T follicular helper cell (primary cell): ENCODE measurements around the gene ST3GAL3.
"Not testable (repeated sequence)": the region's sequence is repeated elsewhere in the genome, so short reads cannot be mapped to it uniquely, and the experiment has no call there.

Experiments used
- DNase-seq: peaks from one replicate; pipeline ENCODE4 v3.0.0-alpha.2; 2020; ENCODE audit warnings: low read depth

The ST3GAL3 gene

DNA sequence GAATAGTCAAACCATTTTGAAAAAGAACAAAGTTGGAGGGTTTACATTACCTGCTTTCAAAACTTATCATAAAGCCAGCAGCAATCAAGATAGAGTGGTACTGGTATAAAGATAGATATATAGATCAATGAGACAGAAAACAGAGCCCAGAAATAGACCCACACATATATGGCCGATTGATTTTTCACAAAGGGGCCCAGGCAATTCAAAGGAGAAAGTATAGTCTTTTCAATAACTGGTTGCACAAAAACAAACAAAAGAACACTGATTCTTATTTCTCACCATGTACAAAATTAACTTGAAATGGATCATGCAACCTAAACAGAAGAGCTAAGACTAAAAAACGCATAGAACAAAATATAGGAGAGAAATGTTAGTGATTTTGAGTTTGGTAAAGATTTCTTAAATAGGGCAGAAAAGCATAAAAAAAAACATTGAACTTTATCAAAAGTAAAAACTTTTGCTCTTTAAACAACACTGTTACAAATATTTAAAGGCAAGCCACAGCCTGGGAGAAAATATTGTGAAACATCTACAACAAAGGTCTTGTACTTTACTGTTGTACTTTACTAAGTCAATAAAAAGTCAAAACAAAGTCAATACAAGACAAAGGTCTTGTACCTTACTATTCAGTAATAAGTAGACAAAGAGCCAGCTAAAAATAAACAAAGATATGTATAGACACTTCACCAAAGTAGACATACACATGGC lies 50.2 kb downstream of the ST3GAL3 start:
- no peak for DNase-seq

DNA sequence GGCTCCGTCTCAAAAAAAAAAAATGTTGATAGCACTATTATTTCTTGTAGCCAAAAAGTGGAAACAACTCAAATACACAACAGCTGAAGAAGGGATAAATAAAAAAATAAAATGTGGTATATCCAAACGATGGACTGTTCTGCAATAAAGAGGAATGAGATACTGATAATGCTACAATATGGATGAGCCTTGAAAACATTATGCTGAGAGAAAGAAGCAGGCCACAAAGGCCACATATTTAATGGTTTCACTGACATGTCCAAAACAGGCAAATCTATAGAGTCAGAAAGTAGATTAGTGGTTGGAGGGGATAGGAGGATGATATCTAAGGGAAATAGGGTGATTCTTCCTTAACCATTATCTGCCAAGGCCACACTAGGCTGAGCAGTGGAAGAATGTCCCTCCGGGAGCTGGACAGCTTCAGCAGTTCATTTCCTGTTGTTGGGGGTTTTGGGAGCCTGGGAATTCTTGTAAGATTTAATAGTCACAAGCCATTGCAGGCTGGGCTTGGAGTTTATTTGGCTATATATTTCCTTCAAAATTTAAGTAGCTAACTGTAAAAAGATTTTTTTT lies 53.5 kb downstream of the ST3GAL3 start:
- DNase-seq = no peak

DNA sequence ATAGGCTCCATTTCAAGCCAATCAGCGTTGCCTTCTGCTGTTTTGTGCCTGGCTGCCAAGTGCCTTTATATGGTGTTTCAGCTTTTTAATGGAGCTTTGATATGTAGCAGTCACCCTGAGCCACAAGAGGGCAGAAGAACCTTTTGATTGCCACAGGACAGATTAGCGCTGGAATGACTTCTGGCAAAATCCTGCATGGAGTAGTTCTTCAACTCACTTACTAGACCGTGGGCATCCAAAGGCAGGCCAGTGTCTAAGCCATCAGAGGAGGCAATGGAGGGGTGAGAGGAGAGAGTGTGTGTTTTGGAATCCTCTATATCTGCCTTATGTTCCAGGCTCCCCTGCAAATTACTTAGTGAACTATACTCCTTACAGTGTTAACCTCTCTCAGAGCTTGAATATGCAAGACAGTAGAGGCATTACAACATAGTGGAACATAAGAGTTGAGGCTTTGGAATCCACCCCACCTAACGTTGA lies 56.2 kb downstream of the ST3GAL3 start:
- DNase-seq = peak; percentile 10

DNA sequence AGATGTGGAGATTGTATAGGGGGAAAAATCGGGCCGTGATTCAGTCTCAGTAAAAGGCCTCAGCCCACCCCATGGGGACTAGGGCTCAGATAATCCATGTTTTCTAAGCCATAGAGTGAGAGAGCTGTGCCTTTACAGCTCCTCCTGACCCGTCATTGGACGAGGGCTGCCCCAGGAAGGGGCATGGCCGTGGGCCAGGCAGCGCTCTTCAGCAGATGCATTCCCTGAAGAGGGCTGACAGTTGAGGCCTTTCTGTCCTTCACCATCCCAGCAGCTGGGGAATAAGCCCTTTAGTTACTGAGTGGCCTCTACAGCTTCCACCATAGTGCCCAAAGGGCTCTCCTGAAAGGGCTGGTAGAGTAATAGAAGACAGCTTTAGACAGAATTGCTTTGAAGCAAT lies 57.2 kb downstream of the ST3GAL3 start:
- DNase-seq = no peak

DNA sequence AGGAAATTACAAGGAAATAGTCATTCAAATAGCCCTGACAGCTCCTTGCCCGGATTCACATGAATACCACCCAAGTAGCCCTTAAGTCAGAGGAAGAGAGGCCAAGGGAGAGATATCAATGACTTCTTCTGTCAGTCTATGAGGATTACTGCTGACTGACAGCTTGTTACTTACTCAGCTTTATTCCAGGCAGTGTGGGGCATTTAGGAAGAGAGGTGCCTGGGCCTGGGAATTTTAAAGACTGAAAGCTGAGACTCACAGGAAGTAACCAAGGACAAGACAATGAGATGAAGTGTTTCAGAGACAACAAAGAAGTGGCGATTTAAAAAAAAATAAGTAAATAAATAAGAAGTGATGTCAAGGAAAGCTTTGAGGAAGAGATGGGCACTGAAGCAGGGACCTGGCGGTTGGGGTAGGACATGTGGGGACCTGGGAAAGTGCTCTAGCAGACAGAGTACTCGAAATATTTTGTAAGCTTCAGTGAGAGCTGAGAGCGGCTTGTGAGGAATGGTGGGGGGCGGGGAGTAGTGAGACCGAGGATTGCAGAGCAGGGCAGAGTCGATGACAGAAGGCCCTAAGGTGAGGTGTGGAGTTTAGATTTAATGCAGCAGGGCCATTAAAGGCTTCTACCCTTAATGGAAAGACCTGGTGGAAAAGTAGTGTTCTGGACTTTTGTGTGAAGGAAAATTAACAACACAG lies 58.9 kb downstream of the ST3GAL3 start:
- DNase-seq = no peak

DNA sequence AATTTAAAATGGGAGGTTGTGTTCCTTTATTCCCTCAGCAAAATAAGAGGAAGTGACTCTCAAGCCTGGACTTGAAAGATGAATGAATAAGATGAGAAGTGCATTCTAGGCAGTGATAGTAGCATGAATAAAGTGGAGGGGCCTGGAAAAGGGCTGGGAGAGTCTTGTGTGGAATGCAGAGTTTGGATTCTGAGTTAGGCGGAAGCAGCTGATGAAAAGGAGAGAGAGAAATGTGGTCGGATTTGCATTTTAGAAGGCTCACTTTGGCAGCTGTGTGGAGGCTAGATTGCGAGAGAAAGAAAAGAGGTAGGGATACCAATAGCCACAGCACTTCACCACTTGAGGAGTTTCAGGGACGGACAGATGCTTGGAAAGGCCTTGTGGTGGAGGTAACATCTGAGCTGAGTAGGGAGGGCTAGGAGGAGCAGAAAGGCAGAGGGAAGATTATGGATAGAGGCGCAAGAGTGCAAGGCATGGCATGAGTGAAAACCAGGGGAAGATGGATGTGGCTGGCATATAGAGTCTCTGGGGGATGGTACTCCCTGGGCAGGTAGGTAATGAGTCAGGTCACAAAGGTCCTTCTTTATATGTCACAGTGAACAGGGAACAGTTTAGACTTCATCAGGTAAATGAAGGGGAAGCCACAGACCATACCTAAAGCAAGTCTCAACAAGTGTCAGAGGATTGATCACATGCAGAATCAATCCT lies 59.6 kb downstream of the ST3GAL3 start:
- DNase-seq = no peak

DNA sequence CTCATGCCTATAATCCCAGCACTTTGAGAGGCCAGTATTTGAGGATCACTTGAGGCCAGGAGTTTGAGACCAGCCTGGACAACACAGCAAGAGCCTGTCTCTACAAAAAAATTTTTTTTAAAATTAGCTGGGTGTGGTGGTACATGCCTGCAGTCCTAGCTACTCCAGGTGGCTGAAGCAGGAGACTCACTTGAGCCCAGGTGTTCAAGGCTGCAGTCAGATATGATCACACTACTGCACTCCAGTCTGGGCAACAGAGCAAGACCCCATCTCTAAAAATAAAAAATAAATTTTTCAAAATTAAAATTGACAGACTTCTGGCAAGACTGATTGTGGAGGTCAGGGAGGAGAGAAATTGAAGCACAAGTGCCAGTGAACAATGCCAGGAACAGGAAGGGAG lies 60.8 kb downstream of the ST3GAL3 start:
- no peak for DNase-seq

DNA sequence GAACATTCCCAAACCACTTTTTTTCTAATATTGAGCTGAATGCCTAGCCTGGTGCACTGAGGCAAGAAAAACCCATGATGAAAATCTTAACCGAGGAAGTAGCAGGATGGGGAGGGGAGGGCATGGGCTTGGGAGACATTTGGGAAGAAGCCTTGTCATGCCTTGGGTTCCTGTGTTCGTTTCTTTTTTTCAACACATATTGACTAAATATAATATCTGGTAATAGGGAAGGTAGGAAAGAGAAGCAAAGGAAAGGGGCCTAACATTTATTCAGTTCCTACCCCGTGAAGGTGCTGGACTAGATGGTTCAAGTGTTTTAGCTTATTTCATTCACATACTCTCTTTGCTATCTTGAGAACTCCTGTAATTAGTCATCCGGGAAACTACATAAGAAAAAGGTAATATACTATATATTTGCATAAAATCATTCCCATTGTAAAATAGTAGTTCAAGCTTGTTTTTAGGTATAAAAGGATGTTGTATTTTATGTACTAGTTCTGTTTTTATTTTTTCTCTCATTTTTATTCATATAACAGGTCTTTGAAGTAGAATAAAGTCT lies 62.1 kb downstream of the ST3GAL3 start:
- no peak for DNase-seq

DNA sequence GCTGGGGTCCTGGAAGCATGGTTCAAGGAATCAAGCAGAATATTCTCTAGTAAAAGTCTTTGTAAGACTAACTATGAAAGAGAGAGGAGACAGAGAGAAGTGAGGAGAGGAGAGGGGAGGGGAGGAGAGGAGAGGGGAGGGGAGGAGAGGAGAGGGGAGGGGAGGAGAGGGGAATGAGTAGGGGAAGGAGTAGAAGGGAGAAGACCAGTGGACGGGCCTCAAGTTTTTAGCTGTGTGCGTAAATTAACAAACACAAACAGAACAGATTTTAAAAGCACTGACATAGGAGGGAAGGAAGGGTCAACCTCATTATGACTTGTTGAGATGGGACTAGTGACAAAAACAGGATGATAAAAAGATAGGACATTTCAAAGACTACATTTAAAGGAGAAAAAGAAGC lies 62.8 kb downstream of the ST3GAL3 start:
- no peak for DNase-seq

DNA sequence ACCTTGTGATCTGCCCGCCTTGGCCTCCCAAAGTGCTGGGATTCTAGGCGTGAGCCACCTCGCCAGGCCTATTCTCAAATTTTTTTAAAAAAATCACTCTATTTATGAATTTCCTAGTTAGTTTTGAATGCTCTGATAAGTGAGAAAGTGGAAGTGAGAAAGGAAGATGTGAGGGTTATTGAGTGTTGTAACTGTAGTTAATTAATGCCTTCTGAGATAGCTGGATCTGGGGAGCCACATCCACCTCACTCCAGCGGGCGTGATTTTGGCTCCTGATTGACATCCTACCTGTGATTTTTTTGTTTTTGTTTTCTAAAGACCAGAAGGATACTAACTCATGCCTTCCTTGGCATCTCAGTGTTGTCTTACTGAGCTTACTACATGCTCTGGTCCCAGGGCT lies 65.6 kb downstream of the ST3GAL3 start:
- no peak for DNase-seq

DNA sequence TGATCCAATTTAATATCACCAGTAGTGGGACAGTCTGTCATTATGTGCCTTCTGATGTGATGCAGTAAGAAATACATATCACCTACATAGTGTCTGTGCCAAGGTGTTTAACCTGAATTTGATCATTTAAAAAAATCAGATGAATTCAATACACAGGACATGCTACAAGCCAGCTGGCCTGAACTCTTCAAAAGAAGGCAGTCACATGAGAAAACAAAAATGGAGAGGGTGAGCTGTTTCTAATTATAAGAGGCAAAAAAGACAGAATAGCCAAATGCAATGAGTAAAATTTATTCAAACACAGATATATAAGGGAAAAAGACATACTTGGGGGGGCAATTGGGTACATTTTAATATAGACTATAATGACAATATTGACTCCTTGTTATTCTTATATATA lies 66.5 kb downstream of the ST3GAL3 start:
- no peak for DNase-seq

DNA sequence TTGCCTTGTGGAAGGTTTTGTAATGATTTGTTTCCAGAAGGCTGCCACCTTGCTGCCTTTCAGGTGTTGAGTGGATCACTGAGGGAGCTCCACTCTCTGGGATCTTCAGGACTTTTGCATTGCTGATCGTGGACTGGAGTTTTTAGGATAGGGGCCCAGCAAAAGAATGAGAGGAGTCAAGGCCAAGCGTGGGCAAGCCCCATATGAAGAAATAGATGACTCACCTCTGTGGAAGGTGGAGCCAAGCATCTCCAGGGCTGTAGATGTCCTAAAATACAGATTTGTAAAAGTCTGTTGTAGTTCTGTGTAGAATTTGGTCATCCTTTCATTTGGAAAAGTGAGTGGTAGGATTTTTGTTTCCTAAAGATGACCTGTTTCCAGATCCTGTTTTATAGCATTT lies 67.0 kb downstream of the ST3GAL3 start:
- DNase-seq = no peak

DNA sequence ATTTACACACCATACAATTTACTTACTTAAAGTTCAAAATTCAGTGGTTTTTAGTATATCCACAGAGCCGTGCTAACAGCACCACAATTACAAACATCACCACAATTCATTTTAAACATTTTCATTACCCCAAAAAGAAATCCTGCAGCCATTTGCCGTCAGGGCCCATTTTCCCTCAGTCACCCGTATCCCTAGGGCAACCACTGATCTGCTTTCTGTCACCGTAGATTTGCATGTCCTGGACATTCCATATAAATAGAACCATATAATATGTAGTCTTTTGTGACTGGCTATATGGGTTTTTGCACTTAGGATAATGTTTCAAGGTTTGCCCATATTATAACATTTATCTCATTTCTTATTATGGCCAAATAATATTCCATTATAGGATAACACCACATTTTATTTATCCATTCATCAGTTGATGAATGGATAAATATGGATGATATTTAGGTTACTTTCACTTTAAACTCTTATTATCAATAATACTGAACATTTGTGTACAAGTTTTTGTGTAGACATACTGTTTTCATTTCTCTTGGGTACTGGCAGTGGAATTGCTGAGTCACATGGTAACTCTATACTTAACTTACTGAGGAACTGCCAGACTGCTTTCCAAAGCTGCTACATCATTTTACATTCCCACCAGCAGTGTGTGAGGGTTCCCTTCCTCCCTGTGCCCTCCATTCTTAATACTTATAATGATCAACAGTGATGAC lies 68.9 kb downstream of the ST3GAL3 start:
- DNase-seq = no peak

DNA sequence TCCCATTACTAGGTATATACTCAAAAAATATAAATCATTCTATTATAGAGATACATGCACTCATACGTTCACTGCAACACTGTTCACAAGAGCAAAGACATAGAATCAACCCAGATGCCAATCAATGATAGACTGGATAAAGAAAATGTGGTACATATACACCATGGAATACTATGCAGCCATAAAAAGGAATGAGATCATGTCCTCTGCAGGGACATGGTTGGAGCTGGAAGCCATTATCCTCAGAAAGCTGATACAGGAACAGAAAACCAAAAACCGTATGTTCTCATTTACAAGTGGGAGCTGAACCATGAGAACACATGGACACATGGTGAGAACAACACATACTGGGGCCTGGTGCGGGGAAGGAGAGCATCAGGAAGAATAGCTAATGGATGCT lies 70.6 kb downstream of the ST3GAL3 start:
- not testable (repeated sequence) for DNase-seq

DNA sequence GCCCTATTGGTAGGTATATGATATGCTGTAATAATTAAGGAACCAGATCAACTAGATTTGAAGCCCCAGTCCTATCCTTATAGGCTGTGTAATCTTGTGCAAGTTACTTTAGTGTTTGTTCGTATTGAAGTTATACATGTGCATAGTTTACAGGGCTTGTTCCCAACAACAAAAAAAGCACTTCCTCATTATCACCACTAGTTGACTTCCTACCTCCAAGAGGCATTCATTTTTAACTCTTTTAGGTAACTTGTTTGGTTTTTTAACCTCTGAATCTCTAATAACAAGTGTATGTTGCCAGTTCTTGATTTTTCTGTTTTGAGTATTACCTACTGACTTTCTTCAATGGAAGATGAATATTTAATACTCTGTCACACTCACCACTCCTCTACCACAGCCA lies 71.9 kb downstream of the ST3GAL3 start:
- no peak for DNase-seq

DNA sequence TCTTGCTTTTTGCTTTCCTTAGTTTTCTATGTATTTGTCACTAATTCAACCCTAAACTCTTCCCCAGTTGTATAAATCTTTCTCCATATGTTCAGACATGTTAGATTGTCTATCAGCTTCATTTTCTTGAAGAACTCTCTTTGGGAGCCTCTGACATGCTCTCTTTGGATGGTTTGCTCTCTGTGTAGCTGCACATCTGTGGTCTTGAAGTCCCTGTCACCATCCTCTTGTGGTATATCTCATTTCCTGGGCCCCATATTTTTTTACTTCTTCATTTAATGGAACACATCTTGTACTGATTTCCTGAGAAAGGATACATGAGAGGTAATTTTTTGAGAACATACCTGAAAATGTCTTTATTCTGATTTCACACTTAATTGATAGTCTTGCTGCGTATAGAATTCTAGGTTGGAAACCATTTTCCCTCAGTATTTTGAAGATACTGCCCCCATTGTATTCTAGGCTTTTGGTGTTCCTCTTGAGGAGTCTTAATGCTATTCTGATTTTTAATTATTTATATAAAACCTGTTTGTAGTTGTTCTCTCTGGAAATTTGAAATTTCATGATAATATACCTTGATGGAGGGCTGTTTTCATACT lies 72.6 kb downstream of the ST3GAL3 start:
- DNase-seq = no peak

DNA sequence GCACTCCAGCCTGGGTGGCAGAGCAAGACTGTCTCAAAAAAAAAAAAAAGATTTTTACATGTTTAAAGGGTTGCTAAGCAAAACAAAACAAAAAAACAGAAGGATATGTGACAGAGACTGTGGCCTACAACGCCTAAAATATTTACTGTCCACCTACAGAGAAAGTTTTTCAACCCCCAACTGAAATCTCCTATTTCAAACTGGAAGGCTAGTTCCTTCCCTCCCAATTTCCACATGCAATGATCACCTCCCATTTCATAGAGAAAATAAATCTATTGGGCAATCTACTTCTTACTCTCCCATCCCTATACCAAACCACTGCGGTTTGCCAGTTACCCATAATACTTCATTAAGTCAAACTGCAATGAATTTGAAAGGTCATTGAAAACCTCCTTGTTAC lies 74.2 kb downstream of the ST3GAL3 start:
- no peak for DNase-seq

DNA sequence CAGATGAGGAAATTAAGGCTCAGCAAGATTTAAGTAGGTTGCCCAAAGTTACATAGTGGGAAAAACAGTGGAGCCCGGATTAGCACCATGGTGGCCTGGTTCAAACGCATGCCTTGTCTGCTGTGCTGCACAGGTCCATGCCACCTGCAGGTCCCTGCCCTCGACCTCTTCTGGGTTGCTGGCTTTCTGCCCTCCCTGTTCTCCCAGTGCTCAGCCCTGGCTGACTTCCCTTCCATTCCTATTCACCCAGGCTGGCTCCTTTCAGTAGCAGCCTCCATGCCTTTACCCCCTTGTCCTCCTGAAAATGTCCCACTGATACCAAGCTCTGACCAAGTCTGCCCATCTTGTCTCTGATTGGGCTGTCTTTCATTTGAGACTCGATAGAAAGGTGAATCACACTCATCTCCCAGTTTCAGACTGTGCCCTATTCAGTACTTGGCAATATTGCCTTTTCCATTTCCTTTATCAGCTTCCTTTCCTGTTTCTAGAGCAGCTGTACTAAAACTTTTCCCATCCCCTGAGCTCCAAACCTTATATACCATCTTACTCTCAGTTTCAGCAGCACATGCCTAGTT lies 75.8 kb downstream of the ST3GAL3 start:
- DNase-seq = no peak

DNA sequence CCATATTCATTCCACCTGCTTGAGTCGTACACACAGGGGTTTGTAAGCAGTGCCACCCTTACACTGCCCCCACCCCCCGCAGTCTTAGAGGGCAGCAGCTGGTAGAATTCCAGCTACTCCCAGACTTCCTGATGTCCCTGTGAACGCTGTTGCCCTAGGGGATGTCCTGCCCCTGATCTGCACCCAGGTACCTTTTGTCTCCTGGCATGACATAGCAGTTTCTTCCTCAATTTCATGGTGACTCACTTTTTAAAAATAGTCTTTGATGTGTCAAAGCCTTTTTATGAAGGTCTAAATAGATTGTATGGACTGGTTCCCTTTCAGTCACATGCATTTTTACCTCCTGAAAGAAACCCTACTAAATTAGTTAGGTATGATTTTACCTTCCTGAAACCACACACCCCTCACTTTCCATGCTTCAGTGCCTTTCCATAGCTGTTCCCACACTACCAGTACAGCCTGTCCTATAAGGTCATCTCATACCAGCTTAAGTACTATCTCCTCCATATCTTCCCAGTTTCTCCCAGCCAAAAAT lies 76.4 kb downstream of the ST3GAL3 start:
- no peak for DNase-seq

DNA sequence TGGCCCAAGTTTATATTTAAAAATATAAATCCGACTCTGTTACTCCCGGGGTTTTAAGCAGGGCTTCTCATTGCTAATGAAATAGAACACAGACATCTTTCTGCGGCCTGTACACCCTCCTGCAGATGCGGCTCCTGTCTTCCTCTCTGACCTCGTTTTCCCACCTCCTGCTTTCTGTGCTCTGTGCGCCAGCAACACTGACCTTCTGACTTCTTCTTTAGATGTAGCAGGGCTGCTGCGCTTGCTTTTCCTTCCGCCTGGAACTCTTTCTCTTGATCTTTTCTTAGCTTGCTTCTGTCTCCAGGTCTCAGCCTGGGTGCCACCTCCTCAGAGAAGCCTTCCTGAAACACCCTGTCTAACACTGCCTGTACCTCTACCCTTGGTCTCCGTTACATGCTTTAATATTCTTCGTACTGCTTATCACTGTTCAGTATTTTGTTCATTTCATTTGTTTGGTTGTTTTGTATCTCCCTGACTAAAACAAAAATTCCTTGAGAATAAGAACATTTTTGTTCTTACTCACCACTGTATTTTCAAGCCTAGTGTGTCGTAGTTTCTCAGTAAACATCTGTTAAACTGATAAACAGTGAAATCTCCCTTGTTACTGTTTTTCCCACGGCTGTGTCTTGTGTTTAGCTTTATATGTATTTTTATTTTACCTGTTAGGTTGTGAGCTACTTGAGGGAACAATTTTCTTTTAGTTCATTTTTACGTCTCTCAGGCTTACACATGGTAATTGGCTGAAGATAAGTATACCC lies 79.0 kb downstream of the ST3GAL3 start:
- no peak for DNase-seq
